ENCODE measurements around the gene SURF2. TPM values are rescaled to one million over a fixed set of nuclear protein-coding genes. Genes with fewer than 3 reads are reported as not detected.

The SURF2 gene
- total and polyA plus RNA-seq, 3 experiments from 2014 or later = 34.9 to 46.6 (median 35.2) TPM

DNA sequence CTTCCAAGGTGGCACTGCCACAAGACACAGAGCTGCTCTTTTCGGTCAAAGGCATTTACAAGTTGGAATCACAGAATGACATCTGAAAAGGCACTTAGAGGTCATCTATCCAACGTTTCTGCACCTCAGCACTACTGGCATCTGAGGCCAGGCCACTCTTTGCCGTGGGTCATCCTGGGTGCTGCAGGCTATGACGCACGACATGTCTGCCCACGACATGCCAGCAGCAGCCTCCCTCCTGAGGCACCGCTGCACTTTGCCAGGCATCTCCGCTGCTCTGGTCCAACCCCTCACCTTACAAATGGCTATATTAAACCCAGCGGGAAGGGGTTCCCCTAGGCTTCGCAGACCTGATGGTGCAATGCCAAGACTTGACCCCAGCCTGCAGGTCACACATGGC lies 11.4 kb downstream of the SURF2 start:
- Mint-ChIP-seq H3K27me3 (no peaks in the 10 kb centered on the region), H3K9me3 (no peaks in the 10 kb centered on the region), H3K36me3 (peaks cover 0 to 82% (median 16%) of the 10 kb centered on the region in 3 donors), H3K4me1 (peaks cover 64 to 91% (median 65%) of the 10 kb centered on the region in 3 donors), H3K27ac (peak overlapping the region; percentile 17 to 99 (median 88)), H3K4me3 (peak overlapping the region in 2 of 7 donors; percentile 85 to 89)
- CTCF ChIA-PET = interaction anchor here (2.8 kb wide), 1 partner anchor 182 kb away, joined by 8 read pairs; no protein-coding TSS in a partner anchor
- Histone ChIP-seq H3K9me3 (ENCODE audit: low read length) (no peaks in the 10 kb centered on the region), H3K27ac (ENCODE audit: low read depth, low read length) (no peak overlapping the region), H3K36me3 (ENCODE audit: insufficient read depth, low read length) (peaks cover 42% of the 10 kb centered on the region), H3K27me3 (ENCODE audit: insufficient read depth, low read length, poor library complexity, severe bottlenecking) (no peaks in the 10 kb centered on the region), H3K4me1 (ENCODE audit: insufficient read depth, low read length) (peaks cover 61% of the 10 kb centered on the region), H3K4me3 (ENCODE audit: low read length) (no peak overlapping the region)
- no peak for DNase-seq
- POLR2A ChIA-PET = interaction anchor here (0.7 kb wide), 1 partner anchor 12 kb away, joined by 3 read pairs; the partner anchor contains the start of genes SURF1 and SURF2

DNA sequence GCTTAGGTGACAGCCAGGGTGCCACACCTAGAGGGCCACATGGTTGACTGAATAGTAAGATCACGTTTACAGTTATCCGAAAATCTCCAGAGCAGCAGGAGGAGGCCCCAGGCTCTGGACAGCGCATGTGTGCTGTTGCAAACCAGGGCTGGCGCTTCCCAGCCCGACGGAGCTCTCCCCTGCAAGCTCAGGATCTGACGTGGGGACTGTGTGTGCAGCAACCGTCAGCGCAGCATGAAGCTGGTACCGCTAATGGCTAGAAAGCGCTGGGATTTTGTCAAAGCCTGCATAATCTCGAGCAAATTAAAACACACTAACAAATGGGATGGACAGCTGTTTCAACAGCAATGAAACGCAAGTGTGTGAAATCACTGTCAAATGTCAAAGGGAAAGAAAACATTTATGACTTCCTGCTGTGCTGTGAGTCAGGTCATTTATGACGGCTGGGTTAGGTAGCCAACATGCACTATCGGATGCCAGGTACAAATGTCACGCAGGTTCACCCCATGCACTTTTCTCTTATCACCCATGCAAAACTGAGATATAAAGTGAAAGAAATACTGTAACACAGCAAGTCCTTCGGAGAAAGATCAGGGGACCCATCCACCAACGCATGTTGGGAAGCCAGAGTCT lies 12.0 kb downstream of the SURF2 start:
- Mint-ChIP-seq H3K27me3 (no peaks in the 10 kb centered on the region), H3K4me3 (peak overlapping the region; percentile 70 to 89 (median 80)), H3K9me3 (no peaks in the 10 kb centered on the region), H3K27ac (peak overlapping the region; percentile 95 to 99 (median 98)), H3K36me3 (peaks cover 0 to 82% (median 14%) of the 10 kb centered on the region in 3 donors), H3K4me1 (peaks cover 68 to 94% (median 71%) of the 10 kb centered on the region in 3 donors)
- H3K36me3 ChIP-seq (ENCODE audit: insufficient read depth, low read length) = peaks cover 36% of the 10 kb centered on the region
- ChIA-PET POLR2A (interaction anchor here (0.7 to 1.3 kb wide), 2 partner anchors 12 to 13 kb away, joined by 3 read pairs; partner anchors contain the start of genes SURF1 and SURF2), CTCF (no interaction called here)
- no peaks in the 10 kb centered on the region for H3K9me3 ChIP-seq (ENCODE audit: low read length)
- DNase-seq = no peak
- peaks cover 67% of the 10 kb centered on the region for H3K4me1 ChIP-seq (ENCODE audit: insufficient read depth, low read length)
- no peaks in the 10 kb centered on the region for H3K27me3 ChIP-seq (ENCODE audit: insufficient read depth, low read length, poor library complexity, severe bottlenecking)
- H3K4me3 ChIP-seq (ENCODE audit: low read length) = no peak overlapping the region
- peak overlapping the region; percentile 86 for H3K27ac ChIP-seq (ENCODE audit: low read depth, low read length)

DNA sequence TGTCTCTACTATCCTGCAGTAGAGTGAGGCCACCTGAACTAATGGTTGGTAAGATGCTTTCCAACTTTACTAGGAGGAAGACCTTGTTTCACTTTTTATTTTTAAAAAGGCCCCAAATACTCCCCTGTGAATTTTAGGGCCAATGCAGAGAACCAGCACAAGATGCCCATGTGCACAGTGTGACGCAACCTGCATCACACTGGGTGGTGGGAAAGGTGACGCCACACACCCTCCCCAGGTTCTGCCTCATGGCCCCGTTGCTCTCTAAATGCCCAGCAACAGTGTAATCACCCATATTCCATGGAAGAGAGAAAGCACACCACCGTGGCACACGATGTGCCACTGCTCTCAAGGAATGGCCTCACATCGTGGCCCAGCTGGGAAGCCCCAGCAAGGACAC lies 13.1 kb downstream of the SURF2 start:
- Mint-ChIP-seq H3K36me3 (peaks cover 0 to 76% (median 8%) of the 10 kb centered on the region in 3 donors), H3K9me3 (no peaks in the 10 kb centered on the region), H3K4me3 (peak overlapping the region; percentile 70 to 89 (median 80)), H3K4me1 (peaks cover 71 to 94% (median 77%) of the 10 kb centered on the region in 3 donors), H3K27ac (peak overlapping the region; percentile 95 to 99 (median 98)), H3K27me3 (no peaks in the 10 kb centered on the region)
- Histone ChIP-seq H3K9me3 (ENCODE audit: low read length) (no peaks in the 10 kb centered on the region), H3K4me1 (ENCODE audit: insufficient read depth, low read length) (peaks cover 73% of the 10 kb centered on the region), H3K36me3 (ENCODE audit: insufficient read depth, low read length) (peaks cover 28% of the 10 kb centered on the region), H3K27me3 (ENCODE audit: insufficient read depth, low read length, poor library complexity, severe bottlenecking) (no peaks in the 10 kb centered on the region), H3K4me3 (ENCODE audit: low read length) (no peak overlapping the region), H3K27ac (ENCODE audit: low read depth, low read length) (peak overlapping the region; percentile 86)
- CTCF ChIA-PET = interaction anchor here (6.2 to 6.5 kb wide), 2 partner anchors 13 to 21 kb away, joined by 47 to 84 read pairs; partner anchors contain the start of genes MED22, RPL7A, SURF1 and SURF2
- POLR2A ChIA-PET = interaction anchor here (1.3 to 4.0 kb wide), 2 partner anchors 14 to 21 kb away, joined by 3 to 25 read pairs; partner anchors contain the start of genes MED22, RPL7A and SURF1
- no peak for DNase-seq

DNA sequence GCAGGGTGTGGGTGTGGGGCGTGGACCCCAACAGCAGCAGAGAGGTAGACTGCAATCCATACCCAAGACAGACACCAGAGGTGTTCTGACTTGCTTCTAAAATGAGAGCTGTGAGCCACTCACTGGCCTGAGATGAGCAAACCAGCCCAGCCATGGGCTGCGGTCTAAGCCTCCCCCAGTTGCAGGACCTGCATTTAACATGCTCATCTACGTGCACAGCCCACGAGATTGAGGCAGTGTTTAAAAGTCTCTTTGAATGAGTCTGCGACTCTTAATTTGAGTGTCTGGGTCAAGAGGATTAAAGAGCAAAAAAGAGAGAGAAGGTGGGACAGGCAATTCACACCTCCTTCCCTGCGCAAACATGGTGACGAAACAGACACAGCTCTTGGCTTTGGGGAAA lies 13.6 kb downstream of the SURF2 start:
- H3K4me3 ChIP-seq (ENCODE audit: low read length) = peak overlapping the region; percentile 53
- peaks cover 77% of the 10 kb centered on the region for H3K4me1 ChIP-seq (ENCODE audit: insufficient read depth, low read length)
- Mint-ChIP-seq H3K4me3 (peak overlapping the region; percentile 70 to 89 (median 80)), H3K4me1 (peaks cover 75 to 96% (median 82%) of the 10 kb centered on the region in 3 donors), H3K36me3 (peaks cover 0 to 75% (median 10%) of the 10 kb centered on the region in 3 donors), H3K27me3 (no peaks in the 10 kb centered on the region), H3K9me3 (no peaks in the 10 kb centered on the region), H3K27ac (peak overlapping the region; percentile 95 to 99 (median 98))
- no peaks in the 10 kb centered on the region for H3K9me3 ChIP-seq (ENCODE audit: low read length)
- ChIA-PET CTCF (interaction anchor here (1.5 to 6.5 kb wide), 3 partner anchors 13 to 226 kb away, joined by 6 to 84 read pairs (median 47); partner anchors contain the start of genes MED22, RPL7A, SURF1 and SURF2), POLR2A (interaction anchor here (1.3 to 4.0 kb wide), 3 partner anchors 14 to 35 kb away, joined by 3 to 25 read pairs (median 14); partner anchors contain the start of genes MED22, RPL7A, SURF1 and SURF6)
- H3K27ac ChIP-seq (ENCODE audit: low read depth, low read length) = peak overlapping the region; percentile 86
- peak in 2 of 5 donors; percentile 13 to 35 for DNase-seq
- H3K36me3 ChIP-seq (ENCODE audit: insufficient read depth, low read length) = peaks cover 24% of the 10 kb centered on the region
- H3K27me3 ChIP-seq (ENCODE audit: insufficient read depth, low read length, poor library complexity, severe bottlenecking) = no peaks in the 10 kb centered on the region

DNA sequence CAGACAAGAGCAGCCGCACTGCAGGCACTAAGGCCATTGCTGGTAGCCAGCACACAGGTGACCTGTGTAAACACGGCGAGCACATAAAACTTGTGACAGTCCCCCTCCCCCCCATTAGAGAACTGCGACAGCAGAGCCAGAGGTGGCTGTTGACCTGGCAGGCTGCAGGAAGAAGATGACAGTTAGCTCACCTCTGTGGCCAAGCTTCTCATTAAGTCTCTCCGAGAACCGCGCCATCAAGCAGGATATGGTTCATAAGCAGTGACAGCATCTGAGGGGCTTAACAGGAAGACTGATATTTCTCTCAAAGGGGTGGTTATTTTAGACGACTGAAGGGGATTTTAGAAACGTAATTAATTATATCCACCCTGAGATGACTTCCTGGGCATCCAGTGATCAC lies 14.3 kb downstream of the SURF2 start:
- peak overlapping the region; percentile 70 to 89 (median 80) for H3K4me3 Mint-ChIP-seq
- Histone ChIP-seq H3K27ac (ENCODE audit: low read depth, low read length) (peak overlapping the region; percentile 86), H3K36me3 (ENCODE audit: insufficient read depth, low read length) (peaks cover 17% of the 10 kb centered on the region), H3K27me3 (ENCODE audit: insufficient read depth, low read length, poor library complexity, severe bottlenecking) (no peaks in the 10 kb centered on the region), H3K9me3 (ENCODE audit: low read length) (no peaks in the 10 kb centered on the region), H3K4me3 (ENCODE audit: low read length) (peak overlapping the region; percentile 53), H3K4me1 (ENCODE audit: insufficient read depth, low read length) (peaks cover 80% of the 10 kb centered on the region)
- H3K27me3 Mint-ChIP-seq = no peaks in the 10 kb centered on the region
- peaks cover 77 to 91% (median 79%) of the 10 kb centered on the region in 3 donors for H3K4me1 Mint-ChIP-seq
- peak; percentile 40 to 85 (median 63) for DNase-seq
- peak overlapping the region; percentile 95 to 99 (median 98) for H3K27ac Mint-ChIP-seq
- POLR2A ChIA-PET = interaction anchor here (0.6 to 4.0 kb wide), 8 partner anchors 13 to 221 kb away, joined by 3 to 58 read pairs (median 8); partner anchors contain the start of genes CACFD1, MED22, REXO4 and RPL7A
- CTCF ChIA-PET = interaction anchor here (0.7 to 6.5 kb wide), 11 partner anchors 8 to 349 kb away, joined by 3 to 84 read pairs (median 6); partner anchors contain the start of genes MED22, RPL7A, SURF1 and SURF2
- H3K36me3 Mint-ChIP-seq = peaks cover 0 to 70% (median 10%) of the 10 kb centered on the region in 3 donors
- H3K9me3 Mint-ChIP-seq = no peaks in the 10 kb centered on the region

DNA sequence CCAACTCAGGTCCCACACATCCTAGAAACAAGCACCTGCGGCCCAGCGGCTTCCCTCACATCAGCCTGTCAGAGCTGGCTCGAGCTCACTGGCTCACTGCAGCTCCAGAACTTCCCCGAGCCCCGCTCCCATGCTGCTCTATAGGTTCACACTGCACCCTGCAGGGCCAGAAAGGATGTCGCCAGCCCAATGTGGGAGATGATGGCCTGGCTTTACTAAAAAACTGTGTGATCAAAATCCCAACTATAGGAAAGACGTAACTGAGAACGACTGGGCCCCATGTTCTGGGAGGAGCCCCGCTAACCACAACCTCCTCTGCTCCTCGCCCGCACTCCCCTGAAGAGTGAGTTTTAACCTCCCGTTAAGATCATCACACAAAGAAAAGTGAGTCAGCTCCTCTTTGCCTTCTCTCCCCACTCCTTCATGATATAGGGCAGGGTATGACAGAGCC lies 14.9 kb downstream of the SURF2 start:
- Histone ChIP-seq H3K4me3 (ENCODE audit: low read length) (peak overlapping the region; percentile 53), H3K9me3 (ENCODE audit: low read length) (no peaks in the 10 kb centered on the region), H3K4me1 (ENCODE audit: insufficient read depth, low read length) (peaks cover 80% of the 10 kb centered on the region), H3K36me3 (ENCODE audit: insufficient read depth, low read length) (peaks cover 11% of the 10 kb centered on the region), H3K27ac (ENCODE audit: low read depth, low read length) (peak overlapping the region; percentile 86), H3K27me3 (ENCODE audit: insufficient read depth, low read length, poor library complexity, severe bottlenecking) (no peaks in the 10 kb centered on the region)
- Mint-ChIP-seq H3K4me3 (peak overlapping the region; percentile 70 to 89 (median 80)), H3K27ac (peak overlapping the region; percentile 95 to 99 (median 98)), H3K4me1 (peaks cover 73 to 85% (median 73%) of the 10 kb centered on the region in 3 donors), H3K9me3 (no peaks in the 10 kb centered on the region), H3K36me3 (peaks cover 0 to 64% (median 7%) of the 10 kb centered on the region in 3 donors), H3K27me3 (no peaks in the 10 kb centered on the region)
- DNase-seq = peak; percentile 56 to 81 (median 69)
- ChIA-PET CTCF (interaction anchor here (0.7 to 6.5 kb wide), 13 partner anchors 9 to 349 kb away, joined by 3 to 84 read pairs (median 6); partner anchors contain the start of genes MED22, RPL7A, SURF1 and SURF2), POLR2A (interaction anchor here (0.6 to 4.0 kb wide), 9 partner anchors 14 to 222 kb away, joined by 3 to 58 read pairs (median 8); partner anchors contain the start of genes CACFD1, MED22, REXO4 and RPL7A)

DNA sequence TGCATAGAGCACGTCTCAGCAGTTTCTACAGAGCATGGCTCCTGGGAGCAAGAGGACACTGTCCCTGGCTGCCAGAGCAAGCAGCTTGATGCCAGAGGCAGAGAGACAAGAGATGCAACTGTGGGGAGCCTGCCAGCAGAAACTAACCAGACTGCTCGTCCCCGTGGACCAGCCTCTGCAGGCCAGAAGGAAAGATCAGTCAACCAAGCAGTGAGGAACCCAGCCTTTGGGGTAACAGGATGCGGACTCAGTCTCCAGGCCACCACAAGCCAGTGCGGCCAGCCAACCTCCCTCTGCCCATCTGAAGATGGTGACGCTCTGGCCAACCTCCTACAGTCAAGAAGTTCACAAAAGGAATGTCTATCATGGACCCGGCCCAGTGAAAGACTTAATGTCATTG lies 15.8 kb downstream of the SURF2 start:
- Mint-ChIP-seq H3K4me1 (peaks cover 71 to 79% (median 71%) of the 10 kb centered on the region in 3 donors), H3K36me3 (peaks cover 0 to 56% (median 7%) of the 10 kb centered on the region in 3 donors), H3K4me3 (peak overlapping the region; percentile 75 to 89 (median 80)), H3K27ac (peak overlapping the region; percentile 95 to 99 (median 98)), H3K9me3 (no peaks in the 10 kb centered on the region), H3K27me3 (no peaks in the 10 kb centered on the region)
- Histone ChIP-seq H3K36me3 (ENCODE audit: insufficient read depth, low read length) (peaks cover 2% of the 10 kb centered on the region), H3K27ac (ENCODE audit: low read depth, low read length) (peak overlapping the region; percentile 86), H3K4me1 (ENCODE audit: insufficient read depth, low read length) (peaks cover 75% of the 10 kb centered on the region), H3K27me3 (ENCODE audit: insufficient read depth, low read length, poor library complexity, severe bottlenecking) (no peaks in the 10 kb centered on the region), H3K4me3 (ENCODE audit: low read length) (peak overlapping the region; percentile 53), H3K9me3 (ENCODE audit: low read length) (no peaks in the 10 kb centered on the region)
- no peak for DNase-seq
- POLR2A ChIA-PET = interaction anchor here (1.5 to 4.0 kb wide), 4 partner anchors 15 to 88 kb away, joined by 4 to 58 read pairs (median 16); partner anchors contain the start of genes CACFD1, MED22, REXO4 and RPL7A
- CTCF ChIA-PET = interaction anchor here (1.1 to 6.5 kb wide), 10 partner anchors 8 to 350 kb away, joined by 3 to 84 read pairs (median 7); partner anchors contain the start of genes MED22, RPL7A, SURF1 and SURF2
